ENCODE measurements around the gene ZNF282.
"Not testable (repeated sequence)": the region's sequence is repeated elsewhere in the genome, so short reads cannot be mapped to it uniquely, and the experiment has no call there.

Gene ZNF282

DNA sequence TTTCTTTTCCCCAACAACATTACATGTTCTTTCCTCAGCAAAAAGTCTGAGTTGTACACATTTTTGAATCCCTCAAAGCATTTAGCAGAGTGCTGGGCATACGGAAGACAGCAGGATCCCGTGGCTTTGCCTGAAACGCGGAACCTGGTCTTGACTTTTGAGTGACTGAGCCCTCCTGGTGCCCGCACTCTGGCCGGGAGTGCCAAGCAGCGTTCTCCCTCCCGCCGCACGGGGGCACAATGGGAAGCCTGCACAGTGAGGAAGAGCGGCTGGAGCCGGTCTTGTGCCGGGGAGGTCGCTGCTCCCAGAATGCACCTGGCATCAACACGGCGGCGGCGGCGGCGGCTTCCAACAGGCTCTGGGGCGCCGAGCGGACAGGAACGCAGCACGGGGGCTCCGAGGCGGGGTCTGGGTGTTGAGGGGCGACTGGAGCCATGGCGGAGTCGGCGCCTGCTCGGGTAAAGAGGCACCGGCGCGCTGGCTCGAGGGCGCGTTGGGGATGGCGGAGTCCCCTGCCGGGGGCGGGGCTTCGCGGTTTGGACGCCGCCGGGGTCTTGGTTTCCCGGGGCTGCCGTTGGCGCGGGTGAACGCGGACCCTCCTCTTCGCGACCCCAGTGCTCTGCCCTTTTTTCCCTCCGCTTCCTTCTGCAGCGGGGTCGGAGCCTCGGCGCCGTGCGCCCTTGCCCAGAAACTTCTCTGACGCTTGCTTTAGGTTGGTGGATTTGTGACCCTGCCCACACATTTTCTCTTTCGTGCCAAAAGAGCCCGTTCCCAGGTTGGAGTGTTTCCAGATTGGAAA is 44.2 kb downstream of the ZNF282 start, which contains the start of gene ZNF212:
ZNF212 (plus strand) TSS at position 307 of the 799 bp plus-strand sequence; CDS start at position 435, 128 bp downstream.
- TF ChIP-seq, protein P1, sequence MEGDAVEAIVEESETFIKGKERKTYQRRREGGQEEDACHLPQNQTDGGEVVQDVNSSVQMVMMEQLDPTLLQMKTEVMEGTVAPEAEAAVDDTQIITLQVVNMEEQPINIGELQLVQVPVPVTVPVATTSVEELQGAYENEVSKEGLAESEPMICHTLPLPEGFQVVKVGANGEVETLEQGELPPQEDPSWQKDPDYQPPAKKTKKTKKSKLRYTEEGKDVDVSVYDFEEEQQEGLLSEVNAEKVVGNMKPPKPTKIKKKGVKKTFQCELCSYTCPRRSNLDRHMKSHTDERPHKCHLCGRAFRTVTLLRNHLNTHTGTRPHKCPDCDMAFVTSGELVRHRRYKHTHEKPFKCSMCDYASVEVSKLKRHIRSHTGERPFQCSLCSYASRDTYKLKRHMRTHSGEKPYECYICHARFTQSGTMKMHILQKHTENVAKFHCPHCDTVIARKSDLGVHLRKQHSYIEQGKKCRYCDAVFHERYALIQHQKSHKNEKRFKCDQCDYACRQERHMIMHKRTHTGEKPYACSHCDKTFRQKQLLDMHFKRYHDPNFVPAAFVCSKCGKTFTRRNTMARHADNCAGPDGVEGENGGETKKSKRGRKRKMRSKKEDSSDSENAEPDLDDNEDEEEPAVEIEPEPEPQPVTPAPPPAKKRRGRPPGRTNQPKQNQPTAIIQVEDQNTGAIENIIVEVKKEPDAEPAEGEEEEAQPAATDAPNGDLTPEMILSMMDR (IDR thresholded peaks at IDR 0.05; ENCODE audit: extremely low read depth, insufficient read depth, missing control alignments): peak; percentile 95
- peak; percentile 96 for DNase-seq (ENCODE audit: low spot score)
- in situ Hi-C loops (cut with MboI; ENCODE audit: low pct_unique_long_range_greater_than_20kb, low sequenced_read_pairs, unreplicated experiment): no loop called here

DNA sequence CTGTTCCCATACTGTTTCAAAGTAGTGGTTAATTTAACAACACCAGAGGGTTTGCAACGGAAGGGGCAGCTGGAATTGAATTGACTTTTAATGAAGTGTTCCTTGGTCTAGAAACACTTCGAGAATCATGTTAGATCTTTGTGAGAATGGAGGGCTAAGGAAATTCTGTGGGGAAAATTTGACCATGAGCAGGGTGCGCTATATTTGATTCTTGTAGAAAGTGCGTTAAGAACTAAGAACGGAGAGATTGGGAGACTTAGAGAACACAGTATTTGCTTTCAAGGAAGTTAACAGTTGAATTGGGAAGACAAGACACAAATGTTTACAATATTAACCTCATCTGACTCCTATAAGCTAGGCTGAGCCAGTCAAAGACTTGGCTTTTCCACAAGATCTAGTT is 45.3 kb downstream of the ZNF282 start:
- DNase-seq (ENCODE audit: low spot score): no peak
- TF ChIP-seq, protein P1 (IDR thresholded peaks at IDR 0.05; ENCODE audit: extremely low read depth, insufficient read depth, missing control alignments): no peak
- in situ Hi-C loops (cut with MboI; ENCODE audit: low pct_unique_long_range_greater_than_20kb, low sequenced_read_pairs, unreplicated experiment): no loop called here

DNA sequence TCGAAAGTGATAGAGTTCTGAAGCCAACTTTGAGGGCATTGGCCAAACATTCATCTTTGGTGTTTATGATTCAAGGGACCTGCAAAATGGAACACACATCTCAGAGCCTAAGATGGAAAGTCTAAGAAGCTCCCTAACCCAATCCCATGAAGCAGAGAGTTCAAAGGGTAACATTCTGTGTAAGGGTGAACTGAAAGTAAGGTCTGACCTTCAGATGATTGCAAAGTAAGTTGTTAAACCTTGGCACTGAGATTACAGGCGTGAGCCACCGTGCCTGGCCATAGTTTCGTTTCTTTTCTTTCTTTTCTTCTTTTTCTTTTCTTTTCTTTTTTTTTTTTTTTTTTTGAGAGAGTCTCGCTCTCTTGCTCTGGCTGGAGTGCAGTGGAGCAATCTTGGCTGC is 46.4 kb downstream of the ZNF282 start:
- TF ChIP-seq, protein P1 (IDR thresholded peaks at IDR 0.05; ENCODE audit: extremely low read depth, insufficient read depth, missing control alignments): no peak
- in situ Hi-C loops (cut with MboI; ENCODE audit: low pct_unique_long_range_greater_than_20kb, low sequenced_read_pairs, unreplicated experiment): no loop called here
- DNase-seq (ENCODE audit: low spot score): no peak

DNA sequence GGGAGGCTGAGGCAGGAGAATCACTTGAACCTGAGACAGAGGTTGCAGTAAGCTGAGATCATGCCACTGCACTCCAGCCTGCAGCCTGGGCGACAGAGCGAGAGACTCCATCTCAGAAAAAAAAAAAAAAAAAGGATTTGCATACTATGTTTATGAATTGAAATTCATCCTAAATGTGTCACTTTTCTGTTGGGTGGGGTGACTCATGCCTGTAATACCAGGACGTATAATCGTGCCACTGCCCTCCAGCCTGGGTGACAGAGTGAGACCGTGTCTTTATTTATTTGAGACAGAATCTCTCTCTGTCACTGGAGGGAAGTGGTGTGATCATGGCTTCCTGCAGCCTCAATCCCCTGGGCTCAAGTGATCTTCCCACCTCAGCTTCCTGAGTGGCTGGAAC is 49.9 kb downstream of the ZNF282 start:
- DNase-seq (ENCODE audit: low spot score): no peak
- in situ Hi-C loops (cut with MboI; ENCODE audit: low pct_unique_long_range_greater_than_20kb, low sequenced_read_pairs, unreplicated experiment): no loop called here
- TF ChIP-seq, protein P1 (IDR thresholded peaks at IDR 0.05; ENCODE audit: extremely low read depth, insufficient read depth, missing control alignments): no peak

DNA sequence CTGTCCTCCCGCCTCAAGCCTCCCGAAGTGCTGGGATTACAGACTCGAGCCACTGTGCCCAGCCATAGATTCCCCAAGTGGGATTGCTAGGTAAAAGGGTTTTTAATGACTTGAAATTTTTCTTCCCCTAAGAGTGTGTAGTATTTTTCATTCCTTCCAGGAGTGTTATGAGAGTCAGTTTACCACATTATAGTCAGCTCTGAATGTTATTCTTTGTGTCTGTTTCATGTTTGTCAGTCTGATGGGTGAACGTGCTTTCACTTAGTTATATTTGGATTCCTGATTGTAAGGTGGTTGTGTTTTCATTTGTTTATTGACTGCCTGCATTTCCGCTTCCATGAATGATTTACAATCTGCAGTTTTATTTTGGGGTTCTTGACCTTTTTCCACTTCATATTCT is 50.4 kb downstream of the ZNF282 start:
- TF ChIP-seq, protein P1 (IDR thresholded peaks at IDR 0.05; ENCODE audit: extremely low read depth, insufficient read depth, missing control alignments): no peak
- DNase-seq (ENCODE audit: low spot score): no peak
- in situ Hi-C loops (cut with MboI; ENCODE audit: low pct_unique_long_range_greater_than_20kb, low sequenced_read_pairs, unreplicated experiment): no loop called here

DNA sequence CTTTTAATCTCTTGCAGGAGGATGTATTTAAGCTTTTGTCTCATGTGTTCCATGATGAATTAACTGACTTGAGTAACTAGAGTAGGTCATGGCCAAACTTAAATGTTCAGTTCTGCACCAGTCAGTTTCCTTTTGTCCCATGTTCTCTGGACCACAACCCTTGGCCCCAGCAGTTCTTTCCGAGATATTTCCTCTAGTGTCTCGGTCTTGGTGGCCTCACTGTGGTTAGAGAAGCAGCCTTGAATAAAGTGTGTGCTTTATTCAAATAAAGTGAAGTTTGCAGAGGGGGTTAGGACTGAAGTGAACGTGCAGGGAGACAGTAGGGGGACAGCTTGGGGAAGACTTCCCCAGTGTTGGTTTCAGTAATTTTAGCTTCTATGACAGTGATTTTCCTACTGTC is 53.4 kb downstream of the ZNF282 start:
- TF ChIP-seq, protein P1 (IDR thresholded peaks at IDR 0.05; ENCODE audit: extremely low read depth, insufficient read depth, missing control alignments): no peak
- DNase-seq (ENCODE audit: low spot score): no peak
- in situ Hi-C loops (cut with MboI; ENCODE audit: low pct_unique_long_range_greater_than_20kb, low sequenced_read_pairs, unreplicated experiment): no loop called here

DNA sequence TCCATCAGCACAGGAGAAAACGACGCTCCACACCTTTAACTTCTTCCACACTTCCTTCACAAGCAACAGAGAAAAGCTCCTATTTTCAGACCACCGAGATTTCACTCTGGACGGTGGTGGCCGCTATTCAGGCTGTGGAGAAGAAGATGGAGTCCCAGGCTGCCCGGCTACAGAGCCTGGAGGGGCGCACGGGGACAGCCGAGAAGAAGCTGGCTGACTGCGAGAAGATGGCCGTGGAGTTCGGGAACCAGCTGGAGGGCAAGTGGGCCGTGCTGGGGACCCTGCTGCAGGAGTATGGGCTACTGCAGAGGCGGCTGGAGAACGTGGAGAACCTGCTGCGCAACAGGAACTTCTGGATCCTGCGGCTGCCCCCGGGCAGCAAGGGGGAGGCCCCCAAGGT is 54.8 kb downstream of the ZNF282 start:
- in situ Hi-C loops (cut with MboI; ENCODE audit: low pct_unique_long_range_greater_than_20kb, low sequenced_read_pairs, unreplicated experiment); DNase-seq (ENCODE audit: low spot score): not testable (repeated sequence)

DNA sequence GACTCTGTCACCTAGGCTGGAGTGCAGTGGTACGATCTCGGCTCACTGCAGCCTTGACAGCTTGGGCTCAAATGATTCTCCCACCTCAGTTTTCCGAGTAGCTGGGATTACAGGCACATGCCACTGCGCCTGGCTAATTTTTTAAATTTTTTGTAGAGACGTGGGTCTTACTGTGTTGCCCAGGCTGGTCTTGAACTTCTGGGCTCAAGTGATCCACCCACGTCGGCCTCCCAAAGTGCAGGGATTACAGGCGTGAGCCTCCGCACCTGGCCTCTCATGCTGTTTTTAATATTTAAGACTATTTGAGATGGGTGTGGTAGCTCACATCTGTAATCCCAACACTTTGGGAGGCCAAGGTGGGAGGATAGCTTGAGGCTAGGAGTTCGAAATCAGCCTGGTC is 56.2 kb downstream of the ZNF282 start:
- in situ Hi-C loops (cut with MboI; ENCODE audit: low pct_unique_long_range_greater_than_20kb, low sequenced_read_pairs, unreplicated experiment): not testable (repeated sequence)

More for the DNA sequence above, 56.2 kb downstream of the ZNF282 start:
- DNase-seq (ENCODE audit: low spot score): not testable (repeated sequence)

Data from GM13977 (cell line).